A673 (cell line): ENCODE results near the gene UFD1. TPM values are rescaled to one million over a fixed set of nuclear protein-coding genes. Genes with fewer than 3 reads are reported as not detected.

ENCODE experiments used
- BruUV-seq: library from RNA; stranded (reverse); fragments of 400-500 nt; replicated peaks from 2 replicates; lab custom pipeline; 2021; lab: Mats Ljungman, UMichigan
- CTCF ChIA-PET: fragments of 300-600 bp; sonication (Branson Sonifier 250); formaldehyde crosslinking; loops from one replicate; lab custom pipeline; 2022; ENCODE audit warnings: antibody characterized with exemption; lab: Charles Lee
- POLR2A ChIA-PET: fragments of 300-600 bp; sonication (Branson Sonifier 250); formaldehyde crosslinking; loops from one replicate; lab custom pipeline; 2022; ENCODE audit warnings: antibody characterized with exemption; ENCODE audit not compliant: low non-redundant PET; lab: Charles Lee
- DNase-seq: peaks from one replicate; pipeline ENCODE4 v3.0.0-alpha.2; 2015; ENCODE audit warnings: low spot score
- H3K27ac ChIP-seq: fragments of 200-600 bp; sonication (generic); 2 replicates; pipeline ENCODE4 v1.5.1; 2016; ENCODE audit warnings: mixed run types, low read depth, mild to moderate bottlenecking, mixed read lengths, antibody characterized with exemption, low read length; ENCODE audit not compliant: poor library complexity, severe bottlenecking
- H3K27me3 ChIP-seq: fragments of 200-600 bp; sonication (generic); replicated peaks from 2 replicates; pipeline ENCODE4 v1.6.1; 2017; ENCODE audit warnings: mixed run types, low read depth, mild to moderate bottlenecking, mixed read lengths, antibody characterized with exemption, low read length; ENCODE audit not compliant: insufficient read depth, poor library complexity
- H3K36me3 ChIP-seq: fragments of 200-600 bp; sonication (generic); 2 replicates; pipeline ENCODE4 v1.6.1; 2016; ENCODE audit warnings: mixed run types, mild to moderate bottlenecking, mixed read lengths, antibody characterized with exemption, low read length; ENCODE audit not compliant: insufficient read depth, poor library complexity, severe bottlenecking
- H3K4me1 ChIP-seq: fragments of 200-600 bp; sonication (generic); 2 replicates; pipeline ENCODE4 v1.6.1; 2017; ENCODE audit warnings: mixed run types, mild to moderate bottlenecking, mixed read lengths, antibody characterized with exemption, low read length; ENCODE audit not compliant: insufficient read depth, poor library complexity, severe bottlenecking
- H3K4me3 ChIP-seq: fragments of 200-600 bp; sonication (generic); 2 replicates; pipeline ENCODE4 v1.5.1; 2016; ENCODE audit warnings: low read depth, mixed run types, mild to moderate bottlenecking, mixed read lengths, low read length; ENCODE audit not compliant: poor library complexity, severe bottlenecking
- H3K9me3 ChIP-seq: fragments of 200-600 bp; sonication (generic); 2 replicates; pipeline ENCODE4 v1.6.1; 2016; ENCODE audit warnings: mixed run types, low read depth, mild to moderate bottlenecking, mixed read lengths, antibody characterized with exemption, low read length; ENCODE audit not compliant: poor library complexity, severe bottlenecking
- EZH2 ChIP-seq: fragments of 200-600 bp; sonication (generic); IDR thresholded peaks from 2 replicates; pipeline ENCODE4 v1.6.1; 2017; ENCODE audit warnings: borderline replicate concordance, low read depth, mild to moderate bottlenecking, mixed read lengths, antibody characterized with exemption, low read length; ENCODE audit not compliant: poor library complexity, severe bottlenecking
- intact Hi-C: fragments of 100-400 bp; cut with micrococcal nuclease; formaldehyde crosslinking; loops from one replicate; pipeline ENCODE4 v1.10.0; 2022; ENCODE audit not compliant: unreplicated experiment
- total RNA-seq: library from RNA; stranded (reverse); gene quantifications from 2 replicates; pipeline ENCODE4 v1.2.3, GENCODE V29; 2021
- TF ChIP-seq, protein P1 (sequence below): fragments of 300-800, 200-600 bp; sonication (generic); conservative IDR thresholded peaks from 2 replicates; pipeline ENCODE4 v1.5.1; 2017; ENCODE audit warnings: low read depth, mild to moderate bottlenecking, antibody characterized with exemption, low read length, moderate library complexity, mixed read lengths

The UFD1 gene
- total RNA-seq, 1 experiment from 2014 or later = 195 TPM

DNA sequence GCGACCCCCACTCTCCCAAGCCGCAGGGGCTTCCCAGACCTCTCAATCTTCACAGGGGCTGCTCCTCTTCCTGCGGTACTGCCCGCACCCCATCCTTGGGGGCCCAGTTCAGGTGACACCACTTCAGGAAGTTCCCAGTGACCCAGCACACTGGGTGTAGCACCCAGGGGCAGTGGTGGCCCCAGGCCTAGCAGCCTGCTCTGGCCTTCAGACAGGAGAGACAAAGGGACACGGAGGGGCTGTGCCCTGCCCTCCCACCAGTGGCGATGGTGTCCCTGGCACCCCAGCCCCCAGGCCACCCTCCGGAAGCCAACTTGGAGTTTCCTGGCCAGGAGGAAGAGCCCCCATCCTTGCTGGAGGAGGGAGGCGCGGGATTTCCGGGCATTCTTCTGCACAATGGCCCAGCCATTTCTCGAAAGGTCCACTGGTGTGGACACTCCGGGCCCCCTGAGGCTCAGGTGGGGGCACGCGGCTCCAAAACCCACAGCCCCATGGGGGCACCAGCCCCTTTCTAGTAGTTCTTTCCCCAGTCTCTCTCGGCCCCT, 46.2 kb upstream of the UFD1 start:
- H3K27ac ChIP-seq = no peak overlapping the region
- no peaks in the 10 kb centered on the region for H3K9me3 ChIP-seq
- no peaks in the 10 kb centered on the region for H3K36me3 ChIP-seq
- no TSS peak for BruUV-seq
- CTCF ChIA-PET = interaction anchor here (1.2 kb wide), 1 partner anchor 105 kb away, joined by 4 read pairs; no protein-coding TSS in a partner anchor
- no peak for DNase-seq
- POLR2A ChIA-PET = no interaction called here
- peaks cover 9% of the 10 kb centered on the region for H3K27me3 ChIP-seq
- H3K4me1 ChIP-seq = peaks cover 5% of the 10 kb centered on the region
- H3K4me3 ChIP-seq = no peak overlapping the region
- intact Hi-C loops = no loop called here
- TF ChIP-seq EZH2 = no peak
- TF ChIP-seq, protein P1, sequence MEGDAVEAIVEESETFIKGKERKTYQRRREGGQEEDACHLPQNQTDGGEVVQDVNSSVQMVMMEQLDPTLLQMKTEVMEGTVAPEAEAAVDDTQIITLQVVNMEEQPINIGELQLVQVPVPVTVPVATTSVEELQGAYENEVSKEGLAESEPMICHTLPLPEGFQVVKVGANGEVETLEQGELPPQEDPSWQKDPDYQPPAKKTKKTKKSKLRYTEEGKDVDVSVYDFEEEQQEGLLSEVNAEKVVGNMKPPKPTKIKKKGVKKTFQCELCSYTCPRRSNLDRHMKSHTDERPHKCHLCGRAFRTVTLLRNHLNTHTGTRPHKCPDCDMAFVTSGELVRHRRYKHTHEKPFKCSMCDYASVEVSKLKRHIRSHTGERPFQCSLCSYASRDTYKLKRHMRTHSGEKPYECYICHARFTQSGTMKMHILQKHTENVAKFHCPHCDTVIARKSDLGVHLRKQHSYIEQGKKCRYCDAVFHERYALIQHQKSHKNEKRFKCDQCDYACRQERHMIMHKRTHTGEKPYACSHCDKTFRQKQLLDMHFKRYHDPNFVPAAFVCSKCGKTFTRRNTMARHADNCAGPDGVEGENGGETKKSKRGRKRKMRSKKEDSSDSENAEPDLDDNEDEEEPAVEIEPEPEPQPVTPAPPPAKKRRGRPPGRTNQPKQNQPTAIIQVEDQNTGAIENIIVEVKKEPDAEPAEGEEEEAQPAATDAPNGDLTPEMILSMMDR = no peak

DNA sequence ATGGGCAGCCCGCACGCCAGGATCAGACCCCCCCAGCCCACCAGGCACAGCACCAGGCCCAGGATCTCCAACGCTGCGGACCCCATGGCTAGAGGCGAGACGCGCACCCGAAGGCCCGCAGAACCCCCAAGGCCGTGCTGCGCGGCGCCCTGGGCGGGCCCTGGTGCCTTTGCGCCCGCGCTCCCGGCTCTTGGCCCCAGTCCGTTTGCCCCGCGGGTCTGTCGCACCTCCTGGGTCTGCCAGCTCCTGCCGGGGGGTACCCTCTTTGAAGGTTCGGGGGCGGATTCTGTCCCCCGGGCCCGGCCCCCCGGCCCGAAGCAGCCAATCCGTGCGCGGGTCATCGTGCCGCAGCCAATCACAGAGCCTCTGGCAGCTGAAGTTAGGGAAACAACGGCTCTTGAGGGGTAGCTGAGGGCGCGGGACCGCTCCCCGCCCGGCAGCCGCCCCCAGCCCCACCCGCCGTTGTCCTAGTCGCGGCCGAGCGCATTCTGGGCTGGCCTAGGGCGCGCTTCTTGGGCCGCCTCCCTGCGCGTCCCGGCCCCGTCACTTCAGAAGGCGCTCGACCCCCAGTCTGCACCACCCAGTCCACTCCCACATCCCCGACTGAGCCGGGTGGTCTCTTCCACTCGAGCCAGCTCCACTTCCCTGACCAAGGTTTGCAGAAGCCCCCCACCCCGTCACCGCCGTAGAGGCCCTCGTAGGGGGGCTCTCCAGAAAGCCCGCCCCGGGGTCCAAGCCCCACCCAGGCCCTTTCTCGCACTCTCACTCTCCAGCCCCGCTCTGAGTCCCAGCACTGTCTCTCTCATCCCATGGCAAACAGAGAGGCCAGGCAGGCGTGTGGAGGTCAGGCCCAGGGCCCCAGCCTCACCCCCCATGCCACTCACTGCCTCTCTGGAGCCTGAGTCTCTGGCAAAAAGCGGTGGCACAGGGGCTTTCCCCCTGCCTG, 45.5 kb upstream of the UFD1 start, which contains the start of gene CLDN5:
Gene CLDN5 (minus strand): TSS at position 241 of the 946 bp plus-strand sequence. CDS start 155 bp downstream, at position 86.
- Histone ChIP-seq H3K36me3 (no peaks in the 10 kb centered on the region), H3K27ac (no peak within 1 kb of the TSS), H3K9me3 (no peaks in the 10 kb centered on the region), H3K27me3 (peaks cover 9% of the 10 kb centered on the region), H3K4me3 (peak within 1 kb of the TSS; percentile 47), H3K4me1 (peaks cover 5% of the 10 kb centered on the region)
- no peak for TF ChIP-seq EZH2
- TF ChIP-seq, protein P1 = no peak
- intact Hi-C loops = no loop called here
- no TSS peak for BruUV-seq
- CTCF ChIA-PET = interaction anchor here (1.2 kb wide), 1 partner anchor 105 kb away, joined by 4 read pairs; no protein-coding TSS in a partner anchor
- POLR2A ChIA-PET = no interaction called here
- peak; percentile 53 for DNase-seq

DNA sequence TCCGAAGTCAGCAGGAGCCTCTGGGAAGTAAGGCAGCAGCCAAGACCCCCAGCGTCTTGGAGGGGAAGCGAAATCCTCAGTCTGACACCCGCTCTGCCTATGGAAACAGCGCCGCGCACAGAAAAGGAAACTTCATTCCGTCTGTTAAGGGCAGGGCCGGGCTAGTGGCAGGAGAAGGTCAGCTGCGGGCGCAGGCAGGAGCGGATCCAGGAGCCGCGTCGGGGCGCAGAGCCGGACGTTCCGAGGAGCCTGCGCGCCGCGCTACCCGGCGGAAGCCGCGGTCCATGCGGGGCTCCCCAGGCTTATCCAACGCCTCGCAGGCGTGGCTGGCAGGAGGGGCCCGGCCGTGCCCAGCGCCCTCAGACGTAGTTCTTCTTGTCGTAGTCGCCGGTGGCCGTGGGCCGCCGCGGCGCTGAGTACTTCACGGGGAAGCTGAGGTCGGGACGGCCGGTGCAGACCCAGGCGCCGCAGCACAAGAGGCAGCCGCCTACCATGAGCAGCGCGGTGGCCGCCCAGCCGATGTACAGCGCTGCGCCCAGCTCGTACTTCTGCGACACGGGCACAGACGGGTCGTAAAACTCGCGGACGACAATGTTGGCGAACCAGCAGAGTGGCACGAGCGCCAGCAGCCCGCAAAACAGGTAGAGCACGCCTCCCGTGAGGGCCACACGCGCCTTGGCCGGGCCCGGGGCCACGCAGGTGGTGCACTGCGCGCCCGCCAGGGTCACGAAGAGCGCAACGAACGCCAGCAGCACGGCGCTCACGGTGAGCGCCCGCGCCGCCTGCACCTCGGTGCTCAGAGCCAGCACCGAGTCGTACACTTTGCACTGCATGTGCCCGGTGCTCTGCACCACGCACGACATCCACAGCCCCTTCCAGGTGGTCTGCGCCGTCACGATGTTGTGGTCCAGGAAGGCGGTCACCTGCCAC, 44.5 kb upstream of the UFD1 start:
- ChIA-PET POLR2A (no interaction called here), CTCF (interaction anchor here (1.2 kb wide), 1 partner anchor 106 kb away, joined by 4 read pairs; no protein-coding TSS in a partner anchor)
- H3K4me3 ChIP-seq = peak overlapping the region; percentile 47
- peaks cover 5% of the 10 kb centered on the region for H3K4me1 ChIP-seq
- peak; percentile 34 for DNase-seq
- TF ChIP-seq EZH2 = no peak
- TF ChIP-seq, protein P1 = no peak
- H3K9me3 ChIP-seq = no peaks in the 10 kb centered on the region
- intact Hi-C loops = no loop called here
- no TSS peak for BruUV-seq
- peaks cover 9% of the 10 kb centered on the region for H3K27me3 ChIP-seq
- no peak overlapping the region for H3K27ac ChIP-seq
- H3K36me3 ChIP-seq = no peaks in the 10 kb centered on the region
